H9 (cell line): ENCODE measurements around the gene KCTD2. TPM values are rescaled to one million over a fixed set of nuclear protein-coding genes. Genes with fewer than 3 reads are reported as not detected.

ENCODE experiments used
- DNase-seq: peaks from one replicate; pipeline ENCODE4 v3.0.0-alpha.2; 2017
- H2AFZ ChIP-seq: one replicate; pipeline ENCODE4 v1.6.1; 2013; ENCODE audit warnings: mild to moderate bottlenecking, low read length, control low read depth, moderate library complexity
- H2AK5ac ChIP-seq: 2 replicates; pipeline ENCODE4 v1.6.1; 2013; ENCODE audit warnings: low read length, control low read depth, mixed read lengths; ENCODE audit not compliant: insufficient read length
- H2BK120ac ChIP-seq: one replicate; pipeline ENCODE4 v1.6.1; 2013; ENCODE audit warnings: low read depth, mild to moderate bottlenecking, low read length, control low read depth, inconsistent platforms; ENCODE audit not compliant: poor library complexity, severe bottlenecking
- H2BK12ac ChIP-seq: 2 replicates; pipeline ENCODE4 v1.6.1; 2013; ENCODE audit warnings: low read length, control low read depth, mixed read lengths, low read depth; ENCODE audit not compliant: insufficient read length
- H2BK15ac ChIP-seq: 2 replicates; pipeline ENCODE4 v1.6.1; 2013; ENCODE audit warnings: low read depth, low read length, control low read depth
- H2BK20ac ChIP-seq: one replicate; pipeline ENCODE4 v1.6.1; 2013; ENCODE audit warnings: low read depth, mild to moderate bottlenecking, low read length, control low read depth, inconsistent platforms; ENCODE audit not compliant: poor library complexity, severe bottlenecking
- H2BK5ac ChIP-seq: 2 replicates; pipeline ENCODE4 v1.6.1; 2013; ENCODE audit warnings: low read length, control low read depth, mixed read lengths; ENCODE audit not compliant: insufficient read length
- H3K14ac ChIP-seq: 2 replicates; pipeline ENCODE4 v1.6.1; 2013; ENCODE audit warnings: low read length, control low read depth; ENCODE audit not compliant: insufficient read depth
- H3K18ac ChIP-seq: 2 replicates; pipeline ENCODE4 v1.6.1; 2013; ENCODE audit warnings: low read depth, mild to moderate bottlenecking, mixed read lengths, low read length, control low read depth; ENCODE audit not compliant: insufficient read length
- H3K23ac ChIP-seq: 2 replicates; pipeline ENCODE4 v1.6.1; 2013; ENCODE audit warnings: low read length, control low read depth, mixed read lengths, low read depth; ENCODE audit not compliant: insufficient read length
- H3K23me2 ChIP-seq: 2 replicates; pipeline ENCODE4 v1.6.1; 2013; ENCODE audit warnings: low read depth, mild to moderate bottlenecking, mixed read lengths, low read length, control low read depth; ENCODE audit not compliant: insufficient read length, poor library complexity, severe bottlenecking
- H3K27ac ChIP-seq: 2 replicates; pipeline ENCODE4 v1.5.1; 2013; ENCODE audit warnings: low read length, control low read depth, mixed read lengths, low read depth; ENCODE audit not compliant: insufficient read length
- H3K27me3 ChIP-seq: 2 replicates; pipeline ENCODE4 v1.6.1; 2013; ENCODE audit warnings: low read length, control low read depth, inconsistent platforms; ENCODE audit not compliant: insufficient read depth
- H3K4ac ChIP-seq: 2 replicates; pipeline ENCODE4 v1.6.1; 2013; ENCODE audit warnings: low read depth, mild to moderate bottlenecking, control low read depth, inconsistent platforms, low read length, moderate library complexity
- H3K4me1 ChIP-seq: 2 replicates; pipeline ENCODE4 v1.6.1; 2013; ENCODE audit warnings: low read length, control low read depth, inconsistent platforms; ENCODE audit not compliant: insufficient read depth
- H3K4me2 ChIP-seq: 2 replicates; pipeline ENCODE4 v1.6.1; 2013; ENCODE audit warnings: low read length, control low read depth, mixed read lengths; ENCODE audit not compliant: insufficient read length, insufficient read depth
- H3K56ac ChIP-seq: 2 replicates; pipeline ENCODE4 v1.6.1; 2013; ENCODE audit warnings: low read depth, mild to moderate bottlenecking, mixed read lengths, low read length, control low read depth; ENCODE audit not compliant: insufficient read length
- H3K79me1 ChIP-seq: 2 replicates; pipeline ENCODE4 v1.6.1; 2013; ENCODE audit warnings: low read depth, mild to moderate bottlenecking, moderate library complexity, low read length, control low read depth, inconsistent platforms; ENCODE audit not compliant: insufficient read depth, poor library complexity, severe bottlenecking
- H3K79me2 ChIP-seq: 2 replicates; pipeline ENCODE4 v1.6.1; 2013; ENCODE audit warnings: low read length, control low read depth, inconsistent platforms; ENCODE audit not compliant: insufficient read depth
- H3K9ac ChIP-seq: 2 replicates; pipeline ENCODE4 v1.6.1; 2013; ENCODE audit warnings: low read length, control low read depth, mixed read lengths; ENCODE audit not compliant: insufficient read length; ENCODE audit errors: extremely low read depth
- H3K9me3 ChIP-seq: one replicate; pipeline ENCODE4 v1.6.1; 2013; ENCODE audit warnings: low read depth, low read length, inconsistent platforms; ENCODE audit not compliant: control insufficient read depth
- H3T11ph ChIP-seq: one replicate; pipeline ENCODE4 v1.6.1; 2013; ENCODE audit warnings: mild to moderate bottlenecking, low read length, control low read depth, inconsistent platforms
- H4K20me1 ChIP-seq: one replicate; pipeline ENCODE4 v1.6.1; 2013; ENCODE audit not compliant: control insufficient read depth, insufficient read length, insufficient read depth
- H4K5ac ChIP-seq: 2 replicates; pipeline ENCODE4 v1.6.1; 2013; ENCODE audit warnings: low read depth, mild to moderate bottlenecking, mixed read lengths, low read length, control low read depth; ENCODE audit not compliant: insufficient read length
- H4K8ac ChIP-seq: replicated peaks from 2 replicates; pipeline ENCODE4 v1.6.1; 2013; ENCODE audit warnings: low read length, control low read depth, mixed read lengths, low read depth; ENCODE audit not compliant: insufficient read length
- H4K91ac ChIP-seq: 2 replicates; pipeline ENCODE4 v1.6.1; 2013; ENCODE audit warnings: low read depth, mild to moderate bottlenecking, moderate library complexity, mixed read lengths, low read length, control low read depth; ENCODE audit not compliant: insufficient read length
- H3K27ac Mint-ChIP-seq, 3 experiments: 2 replicates in 2 of 3; 3 replicates in 1 of 3; pipeline ENCODE4 v1.8.0; 2020 to 2021; ENCODE audit warnings: mixed read lengths in 3 of 3, mild to moderate bottlenecking in 1 of 3, moderate library complexity in 1 of 3
- H3K27me3 Mint-ChIP-seq: 2 replicates; pipeline ENCODE4 v1.8.0; 2021; ENCODE audit warnings: low read depth, mild to moderate bottlenecking, moderate library complexity, mixed read lengths
- H3K36me3 Mint-ChIP-seq, 3 experiments: 2 replicates in 2 of 3; 3 replicates in 1 of 3; pipeline ENCODE4 v1.8.0; 2020 to 2021; ENCODE audit warnings: low read depth in 3 of 3, mixed read lengths in 3 of 3; ENCODE audit not compliant: insufficient read depth in 1 of 3
- H3K4me1 Mint-ChIP-seq, 2 experiments: 2 replicates each; pipeline ENCODE4 v1.8.0; 2020; ENCODE audit warnings: mixed read lengths in 2 of 2
- H3K4me3 Mint-ChIP-seq, 2 experiments: 2 replicates in 1 of 2; 3 replicates in 1 of 2; pipeline ENCODE4 v1.8.0; 2020 to 2021; ENCODE audit warnings: mild to moderate bottlenecking in 2 of 2, mixed read lengths in 2 of 2, moderate library complexity in 1 of 2
- H3K9me3 Mint-ChIP-seq, 2 experiments: 2 replicates in 1 of 2; 3 replicates in 1 of 2; pipeline ENCODE4 v1.8.0; 2020; ENCODE audit warnings: mild to moderate bottlenecking in 2 of 2, mixed read lengths in 2 of 2, moderate library complexity in 1 of 2
- WGBS: extraction: QIAGEN DNeasy Blood & Tissue Kit; methylation state at CpG from one replicate; pipeline ENCODE4 v1.1.7; 2013; ENCODE audit warnings: missing lambda C conversion rate, low lambda C conversion rate, mixed read lengths; ENCODE audit not compliant: insufficient read length; ENCODE audit errors: extremely low coverage; 5-methylcytosine and 5-hydroxymethylcytosine counted together
- total RNA-seq: library from RNA; stranded (reverse); gene quantifications from 2 replicates; pipeline ENCODE4 v1.2.1, GENCODE V29; 2021
- TF ChIP-seq, protein P1 (sequence below): fragments of 200-600 bp; sonication (generic); conservative IDR thresholded peaks from 3 replicates; pipeline ENCODE4 v1.8.0; 2021; ENCODE audit warnings: antibody characterized with exemption, mild to moderate bottlenecking

KCTD2 gene
- total RNA-seq, 1 experiment from 2014 or later = 40.1 TPM

- H4K8ac ChIP-seq = no peak overlapping the region
- no peaks in the 10 kb centered on the region; the same call in 1 of the 2 replicates for H3K4me1 ChIP-seq
- peak overlapping the region; percentile 87 for H3K4me3 Mint-ChIP-seq
- H3K36me3 Mint-ChIP-seq = peaks cover 6 to 16% (median 9%) of the 10 kb centered on the region in 3 experiments; a peak in 4 of 7 replicates
- peak overlapping the region; percentile 61 for H3K18ac ChIP-seq
- no peaks in the 10 kb centered on the region for H3K79me1 ChIP-seq
- H3K27me3 Mint-ChIP-seq = peaks cover 2% of the 10 kb centered on the region
- TF ChIP-seq, protein P1, sequence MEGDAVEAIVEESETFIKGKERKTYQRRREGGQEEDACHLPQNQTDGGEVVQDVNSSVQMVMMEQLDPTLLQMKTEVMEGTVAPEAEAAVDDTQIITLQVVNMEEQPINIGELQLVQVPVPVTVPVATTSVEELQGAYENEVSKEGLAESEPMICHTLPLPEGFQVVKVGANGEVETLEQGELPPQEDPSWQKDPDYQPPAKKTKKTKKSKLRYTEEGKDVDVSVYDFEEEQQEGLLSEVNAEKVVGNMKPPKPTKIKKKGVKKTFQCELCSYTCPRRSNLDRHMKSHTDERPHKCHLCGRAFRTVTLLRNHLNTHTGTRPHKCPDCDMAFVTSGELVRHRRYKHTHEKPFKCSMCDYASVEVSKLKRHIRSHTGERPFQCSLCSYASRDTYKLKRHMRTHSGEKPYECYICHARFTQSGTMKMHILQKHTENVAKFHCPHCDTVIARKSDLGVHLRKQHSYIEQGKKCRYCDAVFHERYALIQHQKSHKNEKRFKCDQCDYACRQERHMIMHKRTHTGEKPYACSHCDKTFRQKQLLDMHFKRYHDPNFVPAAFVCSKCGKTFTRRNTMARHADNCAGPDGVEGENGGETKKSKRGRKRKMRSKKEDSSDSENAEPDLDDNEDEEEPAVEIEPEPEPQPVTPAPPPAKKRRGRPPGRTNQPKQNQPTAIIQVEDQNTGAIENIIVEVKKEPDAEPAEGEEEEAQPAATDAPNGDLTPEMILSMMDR = no peak
- H3K4me1 Mint-ChIP-seq = peaks cover 23 to 25% of the 10 kb centered on the region in 2 experiments
- H4K91ac ChIP-seq = no peak overlapping the region
- H4K20me1 ChIP-seq = no peaks in the 10 kb centered on the region
- DNase-seq = no peak
- H2BK20ac ChIP-seq = no peak overlapping the region
- no peak overlapping the region for H2BK15ac ChIP-seq
- peak overlapping the region; percentile 59 for H3K9ac ChIP-seq
- no peak overlapping the region for H2AFZ ChIP-seq
- no peak overlapping the region for H2BK5ac ChIP-seq
- H3K27ac Mint-ChIP-seq = peak overlapping the region; percentile 66 to 98 (median 96)
- H3T11ph ChIP-seq = no peak overlapping the region
- H3K23ac ChIP-seq = no peak overlapping the region
- H3K79me2 ChIP-seq = no peaks in the 10 kb centered on the region
- no peak overlapping the region for H4K5ac ChIP-seq
- H3K9me3 Mint-ChIP-seq = no peaks in the 10 kb centered on the region
- peak overlapping the region; percentile 54 for H2BK120ac ChIP-seq
- peak overlapping the region; percentile 97 for H3K4me2 ChIP-seq
- peak overlapping the region; percentile 27; the same call in 1 of the 2 replicates for H3K4ac ChIP-seq
- H2BK12ac ChIP-seq = no peak overlapping the region
- WGBS = no CpG with 5 or more reads among the region's 5 CpGs
- no peak overlapping the region for H3K56ac ChIP-seq
- no peak overlapping the region for H2AK5ac ChIP-seq
- H3K23me2 ChIP-seq = peaks cover 10% of the 10 kb centered on the region
- peak overlapping the region; percentile 63 for H3K27ac ChIP-seq
- H3K9me3 ChIP-seq = no peaks in the 10 kb centered on the region
- H3K27me3 ChIP-seq = no peaks in the 10 kb centered on the region
- peak overlapping the region; percentile 60; the same call in 1 of the 2 replicates for H3K14ac ChIP-seq
These were observed 35.0 kb upstream of the KCTD2 start for GRCh38 chr17:75012096-75012345.
